NB4 (cell line): ENCODE measurements around the gene ERV3-1.
"Not testable (repeated sequence)": the region's sequence is repeated elsewhere in the genome, so short reads cannot be mapped to it uniquely, and the experiment has no call there.

Experiments used
- DNase-seq: peaks from one replicate; pipeline ENCODE4 v3.0.0; 2010; ENCODE audit warnings: low read depth
- H3K4me3 ChIP-seq: one replicate; pipeline ENCODE4 v1.5.1; 2011; ENCODE audit warnings: mild to moderate bottlenecking, low read depth, low read length, moderate library complexity
- CTCF ChIP-seq: IDR thresholded peaks from one replicate; pipeline ENCODE4 v1.5.1; 2012; ENCODE audit warnings: low read depth, low read length
- MAX ChIP-seq: IDR thresholded peaks from 2 replicates; pipeline ENCODE4 v1.6.1; 2011; ENCODE audit warnings: low read depth, low read length
- MYC ChIP-seq: IDR thresholded peaks from 2 replicates; pipeline ENCODE4 v1.6.1; 2011; ENCODE audit warnings: low read depth, low read length
- POLR2A ChIP-seq: IDR thresholded peaks from 2 replicates; pipeline ENCODE4 v1.6.1; 2011; ENCODE audit warnings: mild to moderate bottlenecking; ENCODE audit not compliant: insufficient read length; ENCODE audit errors: extremely low read depth

Gene ERV3-1

GRCh38 chr7:65006094-65006992 lies at the start of gene ERV3-1:
Gene ERV3-1, minus strand, starts transcription at chr7:65006687. Its CDS starts 13,661 bp downstream, at chr7:64993026.
- DNase-seq: peak; percentile 100
- TF ChIP-seq MYC (no peak), MAX (peak; percentile 30; the same call in 1 of the 2 replicates), POLR2A (peak; percentile 99), CTCF (no peak)
- H3K4me3 ChIP-seq: peak within 1 kb of the TSS; percentile 89

- not testable (repeated sequence) for DNase-seq, H3K4me3 ChIP-seq
These were observed 49.3 kb upstream of the ERV3-1 start for GRCh38 chr7:65055786-65056185.

- not testable (repeated sequence) for H3K4me3 ChIP-seq, DNase-seq
These were observed 48.0 kb upstream of the ERV3-1 start for GRCh38 chr7:65054466-65054994.

GRCh38 chr7:65051654-65052053 lies 45.2 kb upstream of the ERV3-1 start:
- not testable (repeated sequence) for H3K4me3 ChIP-seq, DNase-seq

GRCh38 chr7:65051139-65051538 lies 44.7 kb upstream of the ERV3-1 start:
- not testable (repeated sequence) for DNase-seq, H3K4me3 ChIP-seq

GRCh38 chr7:65046329-65046728 lies 39.8 kb upstream of the ERV3-1 start:
- not testable (repeated sequence) for H3K4me3 ChIP-seq

GRCh38 chr7:65045589-65045988 lies 39.1 kb upstream of the ERV3-1 start:
- H3K4me3 ChIP-seq, DNase-seq: not testable (repeated sequence)

More at GRCh38 chr7:65046329-65046728, 39.8 kb upstream of the ERV3-1 start:
- DNase-seq: not testable (repeated sequence)

- DNase-seq: peak; percentile 66
- H3K4me3 ChIP-seq: peak overlapping the region; percentile 84
These were observed 32.3 kb upstream of the ERV3-1 start for GRCh38 chr7:65038767-65039166.

GRCh38 chr7:65037740-65038688 lies 31.5 kb upstream of the ERV3-1 start:
- DNase-seq: peak; percentile 98
- peak overlapping the region; percentile 66 for H3K4me3 ChIP-seq
- TF ChIP-seq CTCF (no peak), POLR2A (peak; percentile 46), MAX (no peak), MYC (0 out of 2 replicates have a peak, but pooled peaks have one; percentile 15)

GRCh38 chr7:65036526-65036925 lies 30.0 kb upstream of the ERV3-1 start:
- H3K4me3 ChIP-seq: not testable (repeated sequence)
- peak; percentile 87 for DNase-seq

GRCh38 chr7:65035469-65035868 lies 29.0 kb upstream of the ERV3-1 start:
- not testable (repeated sequence) for H3K4me3 ChIP-seq, DNase-seq

GRCh38 chr7:65034120-65034782 lies 27.8 kb upstream of the ERV3-1 start:
- not testable (repeated sequence) for H3K4me3 ChIP-seq, DNase-seq

GRCh38 chr7:65033391-65033790 lies 26.9 kb upstream of the ERV3-1 start:
- not testable (repeated sequence) for DNase-seq, H3K4me3 ChIP-seq

GRCh38 chr7:65025023-65025422 lies 18.5 kb upstream of the ERV3-1 start:
- not testable (repeated sequence) for H3K4me3 ChIP-seq, DNase-seq
